NB4 (cell line): ENCODE measurements around the gene CDH4.

ENCODE experiments used
- CTCF ChIP-seq: IDR thresholded peaks from one replicate; pipeline ENCODE4 v1.5.1; 2012; ENCODE audit warnings: low read depth, low read length
- POLR2A ChIP-seq: IDR thresholded peaks from 2 replicates; pipeline ENCODE4 v1.6.1; 2011; ENCODE audit warnings: mild to moderate bottlenecking; ENCODE audit not compliant: insufficient read length; ENCODE audit errors: extremely low read depth
- TF ChIP-seq, protein P1 (sequence below): IDR thresholded peaks from 2 replicates; pipeline ENCODE4 v1.6.1; 2011; ENCODE audit warnings: low read depth, low read length

DNA sequence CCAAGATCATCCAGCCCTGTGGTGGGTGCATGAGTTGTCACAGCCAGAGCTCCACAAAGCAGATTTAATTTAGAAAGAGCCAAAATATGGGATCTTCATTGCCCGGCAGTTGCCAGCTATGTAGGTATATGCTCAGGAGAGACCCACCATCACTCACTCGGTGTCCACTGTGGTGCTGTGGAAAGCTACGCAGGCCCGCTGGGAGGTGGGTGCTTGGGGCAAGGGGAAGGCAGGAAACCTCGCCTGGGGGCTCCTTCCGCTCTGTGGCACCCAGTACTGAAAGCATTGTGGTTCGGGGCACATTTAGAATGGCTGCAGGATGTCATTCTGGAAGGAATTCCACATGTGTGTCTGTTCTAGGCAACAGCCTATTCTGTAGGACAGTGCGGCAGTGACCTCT, 553.7 kb downstream of the CDH4 start:
- TF ChIP-seq, protein P1, sequence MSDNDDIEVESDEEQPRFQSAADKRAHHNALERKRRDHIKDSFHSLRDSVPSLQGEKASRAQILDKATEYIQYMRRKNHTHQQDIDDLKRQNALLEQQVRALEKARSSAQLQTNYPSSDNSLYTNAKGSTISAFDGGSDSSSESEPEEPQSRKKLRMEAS, result no peak
- TF ChIP-seq POLR2A (no peak), CTCF (no peak)
